ENCODE data around the gene ZNF337.
"Not testable (repeated sequence)": the region's sequence is repeated elsewhere in the genome, so short reads cannot be mapped to it uniquely, and the experiment has no call there.

ZNF337 gene

GRCh38 chr20:25695532-25696370 lies 902 bp downstream of the ZNF337 start:
- DNase-seq (ENCODE audit: low read depth in 1 of 2, low spot score in 1 of 2) = no peak

GRCh38 chr20:25692499-25692898 lies 4.2 kb downstream of the ZNF337 start:
- DNase-seq (ENCODE audit: low read depth in 1 of 2, low spot score in 1 of 2) = no peak

- DNase-seq (ENCODE audit: low read depth in 1 of 2, low spot score in 1 of 2) = no peak
Observed at GRCh38 chr20:25690427-25690826, 6.2 kb downstream of the ZNF337 start.

GRCh38 chr20:25686081-25687067 lies 10.3 kb downstream of the ZNF337 start:
- DNase-seq (ENCODE audit: low read depth in 1 of 2, low spot score in 1 of 2) = no peak

- no peak for DNase-seq (ENCODE audit: low read depth in 1 of 2, low spot score in 1 of 2)
Observed at GRCh38 chr20:25685276-25686080, 11.2 kb downstream of the ZNF337 start.

GRCh38 chr20:25683826-25684225 lies 12.8 kb downstream of the ZNF337 start:
- DNase-seq (ENCODE audit: low read depth in 1 of 2, low spot score in 1 of 2) = not testable (repeated sequence)

GRCh38 chr20:25683050-25683449 lies 13.6 kb downstream of the ZNF337 start:
- no peak for DNase-seq (ENCODE audit: low read depth in 1 of 2, low spot score in 1 of 2)

- no peak for DNase-seq (ENCODE audit: low read depth in 1 of 2, low spot score in 1 of 2)
Observed at GRCh38 chr20:25676164-25676809, 20.4 kb downstream of the ZNF337 start.

GRCh38 chr20:25675161-25675560 lies 21.5 kb downstream of the ZNF337 start:
- DNase-seq (ENCODE audit: low read depth in 1 of 2, low spot score in 1 of 2) = no peak

- no peak for DNase-seq (ENCODE audit: low read depth in 1 of 2, low spot score in 1 of 2)
Observed at GRCh38 chr20:25672659-25673235, 23.9 kb downstream of the ZNF337 start.

GRCh38 chr20:25669826-25670422 lies 26.7 kb downstream of the ZNF337 start:
- DNase-seq (ENCODE audit: low read depth in 1 of 2, low spot score in 1 of 2) = no peak

- no peak for DNase-seq (ENCODE audit: low read depth in 1 of 2, low spot score in 1 of 2)
Observed at GRCh38 chr20:25668446-25668845, 28.2 kb downstream of the ZNF337 start.

- no peak for DNase-seq (ENCODE audit: low read depth in 1 of 2, low spot score in 1 of 2)
Observed at GRCh38 chr20:25659999-25660398, 36.7 kb downstream of the ZNF337 start.

GRCh38 chr20:25654487-25654886 lies 42.2 kb downstream of the ZNF337 start:
- DNase-seq (ENCODE audit: low read depth in 1 of 2, low spot score in 1 of 2) = no peak

GRCh38 chr20:25652866-25653265 lies 43.8 kb downstream of the ZNF337 start:
- DNase-seq (ENCODE audit: low read depth in 1 of 2, low spot score in 1 of 2) = not testable (repeated sequence)

GRCh38 chr20:25644814-25645213 lies 51.8 kb downstream of the ZNF337 start:
- DNase-seq (ENCODE audit: low read depth in 1 of 2, low spot score in 1 of 2) = no peak

GRCh38 chr20:25643716-25644115 lies 52.9 kb downstream of the ZNF337 start:
- DNase-seq (ENCODE audit: low read depth in 1 of 2, low spot score in 1 of 2) = no peak

GRCh38 chr20:25637247-25637646 lies 59.4 kb downstream of the ZNF337 start:
- no peak for DNase-seq (ENCODE audit: low read depth in 1 of 2, low spot score in 1 of 2)

GRCh38 chr20:25632940-25633790 lies 63.5 kb downstream of the ZNF337 start:
- DNase-seq (ENCODE audit: low read depth in 1 of 2, low spot score in 1 of 2) = no peak
